Neuron (in vitro differentiated cells): ENCODE data around the gene PC.
"Not testable (repeated sequence)": the region's sequence is repeated elsewhere in the genome, so short reads cannot be mapped to it uniquely, and the experiment has no call there.

ENCODE experiments used
- H2AFZ ChIP-seq: one replicate; pipeline ENCODE4 v1.6.1; 2013; ENCODE audit warnings: low read depth, mild to moderate bottlenecking, inconsistent platforms, low read length, moderate library complexity
- H3K27me3 ChIP-seq: one replicate; pipeline ENCODE4 v1.6.1; 2013; ENCODE audit warnings: low read length; ENCODE audit not compliant: insufficient read depth
- H3K36me3 ChIP-seq: one replicate; pipeline ENCODE4 v1.6.1; 2013; ENCODE audit warnings: low read length; ENCODE audit not compliant: insufficient read depth
- H3K4me1 ChIP-seq: one replicate; pipeline ENCODE4 v1.6.1; 2013; ENCODE audit warnings: low read length; ENCODE audit not compliant: insufficient read depth
- H3K4me3 ChIP-seq: 2 replicates; pipeline ENCODE4 v1.5.1; 2013; ENCODE audit warnings: mild to moderate bottlenecking, low read length, moderate library complexity
- H3K9me3 ChIP-seq: one replicate; pipeline ENCODE4 v1.6.1; 2013; ENCODE audit warnings: low read length

Gene PC

GRCh38 chr11:66988741-66989140 is 30.6 kb upstream of the PC start:
- H3K4me3 ChIP-seq, H3K4me1 ChIP-seq, H3K27me3 ChIP-seq, H3K36me3 ChIP-seq, H2AFZ ChIP-seq, H3K9me3 ChIP-seq: not testable (repeated sequence)

- no peaks in the 10 kb centered on the region for H3K4me1 ChIP-seq
- no peaks in the 10 kb centered on the region for H3K36me3 ChIP-seq
- H3K27me3 ChIP-seq, result no peaks in the 10 kb centered on the region
- no peak overlapping the region for H2AFZ ChIP-seq
- no peaks in the 10 kb centered on the region for H3K9me3 ChIP-seq
- H3K4me3 ChIP-seq, result no peak overlapping the region
These were observed 29.9 kb upstream of the PC start for GRCh38 chr11:66987924-66988637.

- Histone ChIP-seq H3K9me3 (no peaks in the 10 kb centered on the region), H3K27me3 (no peaks in the 10 kb centered on the region), H2AFZ (no peak overlapping the region)
These were observed 29.0 kb upstream of the PC start for GRCh38 chr11:66987158-66987620.

GRCh38 chr11:66986178-66986545 is 28.0 kb upstream of the PC start:
- H3K36me3 ChIP-seq, result no peaks in the 10 kb centered on the region
- no peaks in the 10 kb centered on the region for H3K4me1 ChIP-seq
- no peaks in the 10 kb centered on the region for H3K9me3 ChIP-seq
- H3K27me3 ChIP-seq, result no peaks in the 10 kb centered on the region
- no peak overlapping the region for H2AFZ ChIP-seq
- H3K4me3 ChIP-seq, result no peak overlapping the region

More at GRCh38 chr11:66987158-66987620, 29.0 kb upstream of the PC start:
- no peak overlapping the region for H3K4me3 ChIP-seq
- no peaks in the 10 kb centered on the region for H3K4me1 ChIP-seq
- no peaks in the 10 kb centered on the region for H3K36me3 ChIP-seq

- no peaks in the 10 kb centered on the region for H3K4me1 ChIP-seq
- no peaks in the 10 kb centered on the region for H3K27me3 ChIP-seq
- no peaks in the 10 kb centered on the region for H3K9me3 ChIP-seq
- H2AFZ ChIP-seq, result no peak overlapping the region
- H3K36me3 ChIP-seq, result no peaks in the 10 kb centered on the region
- no peak overlapping the region for H3K4me3 ChIP-seq
These were observed 27.5 kb upstream of the PC start for GRCh38 chr11:66985508-66986177.

GRCh38 chr11:66983275-66983924 is 25.2 kb upstream of the PC start:
- Histone ChIP-seq H3K9me3 (no peaks in the 10 kb centered on the region), H3K27me3 (no peaks in the 10 kb centered on the region), H2AFZ (no peak overlapping the region), H3K4me1 (no peaks in the 10 kb centered on the region), H3K4me3 (no peak overlapping the region), H3K36me3 (no peaks in the 10 kb centered on the region)

GRCh38 chr11:66981976-66982578 is 23.9 kb upstream of the PC start:
- H3K27me3 ChIP-seq, result no peaks in the 10 kb centered on the region
- H3K36me3 ChIP-seq, result no peaks in the 10 kb centered on the region
- no peak overlapping the region for H2AFZ ChIP-seq
- H3K4me1 ChIP-seq, result no peaks in the 10 kb centered on the region
- no peaks in the 10 kb centered on the region for H3K9me3 ChIP-seq
- no peak overlapping the region for H3K4me3 ChIP-seq

GRCh38 chr11:66979336-66979980 is 21.3 kb upstream of the PC start:
- H3K4me1 ChIP-seq, result peaks cover under 1% of the 10 kb centered on the region
- H2AFZ ChIP-seq, result no peak overlapping the region
- no peaks in the 10 kb centered on the region for H3K9me3 ChIP-seq
- H3K36me3 ChIP-seq, result no peaks in the 10 kb centered on the region
- H3K27me3 ChIP-seq, result no peaks in the 10 kb centered on the region
- no peak overlapping the region for H3K4me3 ChIP-seq

- Histone ChIP-seq H2AFZ (no peak overlapping the region), H3K4me3 (no peak overlapping the region), H3K4me1 (peaks cover 2% of the 10 kb centered on the region), H3K9me3 (no peaks in the 10 kb centered on the region), H3K27me3 (no peaks in the 10 kb centered on the region), H3K36me3 (no peaks in the 10 kb centered on the region)
These were observed 20.5 kb upstream of the PC start for GRCh38 chr11:66978717-66979116.

- no peaks in the 10 kb centered on the region for H3K27me3 ChIP-seq
- peaks cover 2% of the 10 kb centered on the region for H3K4me1 ChIP-seq
- no peaks in the 10 kb centered on the region for H3K9me3 ChIP-seq
- no peak overlapping the region for H2AFZ ChIP-seq
- H3K4me3 ChIP-seq, result no peak overlapping the region
- no peaks in the 10 kb centered on the region for H3K36me3 ChIP-seq
These were observed 20.0 kb upstream of the PC start for GRCh38 chr11:66978229-66978628.

- Histone ChIP-seq H3K27me3 (no peaks in the 10 kb centered on the region), H3K36me3 (no peaks in the 10 kb centered on the region), H2AFZ (no peak overlapping the region), H3K9me3 (no peaks in the 10 kb centered on the region), H3K4me1 (peaks cover 2% of the 10 kb centered on the region), H3K4me3 (no peak overlapping the region)
These were observed 18.7 kb upstream of the PC start for GRCh38 chr11:66976925-66977324.

GRCh38 chr11:66976028-66976467 is 17.9 kb upstream of the PC start:
- H3K9me3 ChIP-seq, result no peaks in the 10 kb centered on the region
- peaks cover 2% of the 10 kb centered on the region for H3K4me1 ChIP-seq
- no peaks in the 10 kb centered on the region for H3K27me3 ChIP-seq
- H3K4me3 ChIP-seq, result no peak overlapping the region
- H2AFZ ChIP-seq, result no peak overlapping the region
- H3K36me3 ChIP-seq, result no peaks in the 10 kb centered on the region
